HG02642 (cell line): Measurements from ENCODE around the gene MIPEP.

Experiments
- ATAC-seq: cut with Tn5 transposase; IDR thresholded peaks from one replicate; pipeline ENCODE4 v1.9.1; 2021; ENCODE audit warnings: mild to moderate bottlenecking; ENCODE audit not compliant: unreplicated experiment, poor library complexity

MIPEP gene

GRCh38 chr13:23695196-23695595 lies 194.0 kb downstream of the MIPEP start:
- ATAC-seq = no peak

DNA sequence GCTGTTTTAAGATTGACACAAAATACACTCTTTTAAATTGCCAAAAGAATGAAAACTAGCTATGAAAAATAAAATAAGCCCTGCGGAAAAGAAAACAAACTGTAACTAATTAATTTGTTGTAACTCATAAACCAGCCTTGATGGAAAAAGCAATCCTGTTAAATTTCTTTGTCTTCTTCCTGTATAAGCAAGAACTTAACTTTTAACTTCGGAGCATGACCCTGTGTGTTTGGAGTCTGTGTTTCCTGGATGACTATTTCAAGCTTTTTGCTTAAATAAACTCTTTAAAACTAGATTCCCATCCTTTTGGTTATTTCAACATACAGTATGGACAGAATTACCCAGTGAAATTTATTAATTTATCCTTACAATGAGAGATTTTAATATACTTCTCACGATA lies 196.4 kb downstream of the MIPEP start:
- ATAC-seq = no peak

DNA sequence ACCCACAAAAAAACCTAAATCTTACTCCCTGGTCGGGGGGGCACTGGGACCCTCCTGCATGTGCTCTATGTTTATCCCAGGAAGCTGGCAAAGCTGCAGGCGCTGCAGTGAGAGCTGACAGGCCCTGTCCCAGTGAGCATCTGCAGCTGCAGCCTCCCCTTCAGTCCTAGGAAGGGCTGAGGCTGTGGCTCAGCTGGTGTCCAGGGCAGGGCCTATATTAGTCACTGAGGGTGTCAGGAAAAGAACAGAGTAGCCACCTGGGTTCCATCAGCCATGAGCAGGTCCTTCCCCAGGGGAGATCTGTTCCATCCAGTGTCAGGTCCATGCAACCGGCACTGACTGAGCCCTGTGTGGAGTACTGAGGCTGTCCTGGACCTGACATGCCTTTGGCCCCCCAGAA lies 198.5 kb downstream of the MIPEP start:
- ATAC-seq = no peak

DNA sequence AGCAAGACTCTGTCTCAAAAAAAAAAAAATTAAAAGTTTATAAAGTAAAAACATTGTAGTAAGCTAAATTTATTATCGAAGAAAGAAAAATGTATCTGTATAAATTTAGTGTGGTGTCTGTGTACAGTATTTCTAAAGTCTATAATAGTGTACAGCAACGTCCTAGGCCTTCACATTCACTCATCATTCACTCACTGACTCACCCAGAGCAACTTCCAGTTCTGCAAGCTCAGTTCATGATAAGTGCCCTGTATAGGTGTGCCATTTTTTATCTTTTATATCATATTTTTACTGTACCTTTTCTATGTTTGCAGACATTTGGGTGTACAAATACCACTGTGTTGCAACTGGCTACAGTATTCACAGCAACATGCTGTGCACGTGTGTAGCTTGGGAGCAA lies 200.9 kb downstream of the MIPEP start:
- ATAC-seq = no peak

DNA sequence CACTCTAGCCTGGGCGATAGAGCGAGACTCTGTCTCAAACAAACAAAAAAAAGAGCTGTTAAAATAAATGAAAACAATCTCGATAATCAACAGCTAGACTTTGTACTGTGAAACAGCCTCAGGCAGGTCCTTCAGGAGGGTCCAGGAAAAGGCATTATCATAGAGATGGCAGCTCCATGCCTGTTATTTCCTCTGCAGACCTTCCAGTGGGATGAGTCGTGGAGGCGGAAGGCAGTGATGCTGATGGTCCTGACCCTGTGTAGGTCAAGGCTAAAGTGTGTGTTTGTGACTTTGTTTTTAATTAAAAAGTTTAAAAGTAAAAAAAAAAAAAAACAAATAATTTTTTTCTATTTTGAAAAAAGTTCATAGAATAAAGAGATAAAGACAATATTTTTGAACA lies 201.6 kb downstream of the MIPEP start:
- ATAC-seq = no peak

DNA sequence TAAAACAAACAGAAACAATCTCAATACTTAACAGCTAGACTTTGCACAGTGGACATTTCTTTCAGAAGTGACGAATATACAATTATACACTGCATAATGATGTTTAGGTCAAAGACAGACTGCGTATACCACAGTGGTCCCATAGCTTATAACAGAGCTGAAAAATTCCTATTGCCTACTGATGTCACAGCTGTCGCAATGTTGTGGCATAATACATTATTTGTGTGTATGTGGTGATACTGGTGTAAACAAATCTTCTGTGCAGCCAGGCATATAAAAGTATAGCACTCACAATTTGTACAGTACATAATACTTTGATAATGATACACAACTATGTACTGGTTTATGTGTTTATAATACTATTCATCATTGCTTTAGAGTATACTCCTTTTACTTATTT lies 202.3 kb downstream of the MIPEP start:
- ATAC-seq = no peak

GRCh38 chr13:23685416-23685815 lies 203.8 kb downstream of the MIPEP start:
- ATAC-seq = no peak

- no peak for ATAC-seq
Measured at GRCh38 chr13:23684647-23685046, 204.6 kb downstream of the MIPEP start.

- ATAC-seq = no peak
Measured at GRCh38 chr13:23683084-23683483, 206.1 kb downstream of the MIPEP start.

GRCh38 chr13:23680845-23681669 lies 208.1 kb downstream of the MIPEP start:
- ATAC-seq = no peak
